ENCODE measurements around the gene DHX58.
"Not testable (repeated sequence)": the region's sequence is repeated elsewhere in the genome, so short reads cannot be mapped to it uniquely, and the experiment has no call there.

DHX58 gene

DNA sequence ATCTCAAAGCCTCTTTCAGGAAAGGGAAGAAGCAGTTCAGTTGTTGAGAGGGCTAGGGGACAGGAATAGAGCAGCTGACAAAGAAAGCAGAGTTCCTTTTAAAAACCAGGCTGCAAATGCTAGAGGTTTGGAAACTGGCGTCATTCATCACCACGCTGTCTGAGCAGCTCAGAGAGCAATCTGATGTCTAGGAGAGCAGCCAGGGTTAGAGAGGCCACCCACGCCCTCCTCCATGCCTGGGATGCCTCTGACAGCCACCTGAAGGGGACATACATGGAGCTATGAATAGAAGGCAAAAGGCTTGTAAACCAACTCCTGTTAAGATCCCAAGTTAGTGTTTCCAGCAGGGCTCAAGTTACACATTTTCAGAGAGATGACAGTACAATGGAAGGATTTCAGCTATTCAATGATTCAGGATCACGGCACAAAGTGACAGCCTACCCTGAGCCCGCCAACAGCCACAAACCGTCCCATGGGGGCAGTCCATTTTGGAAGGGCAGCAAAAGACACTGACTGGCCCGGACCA is 29.9 kb upstream of the DHX58 start:
- TF ChIP-seq, protein P1, sequence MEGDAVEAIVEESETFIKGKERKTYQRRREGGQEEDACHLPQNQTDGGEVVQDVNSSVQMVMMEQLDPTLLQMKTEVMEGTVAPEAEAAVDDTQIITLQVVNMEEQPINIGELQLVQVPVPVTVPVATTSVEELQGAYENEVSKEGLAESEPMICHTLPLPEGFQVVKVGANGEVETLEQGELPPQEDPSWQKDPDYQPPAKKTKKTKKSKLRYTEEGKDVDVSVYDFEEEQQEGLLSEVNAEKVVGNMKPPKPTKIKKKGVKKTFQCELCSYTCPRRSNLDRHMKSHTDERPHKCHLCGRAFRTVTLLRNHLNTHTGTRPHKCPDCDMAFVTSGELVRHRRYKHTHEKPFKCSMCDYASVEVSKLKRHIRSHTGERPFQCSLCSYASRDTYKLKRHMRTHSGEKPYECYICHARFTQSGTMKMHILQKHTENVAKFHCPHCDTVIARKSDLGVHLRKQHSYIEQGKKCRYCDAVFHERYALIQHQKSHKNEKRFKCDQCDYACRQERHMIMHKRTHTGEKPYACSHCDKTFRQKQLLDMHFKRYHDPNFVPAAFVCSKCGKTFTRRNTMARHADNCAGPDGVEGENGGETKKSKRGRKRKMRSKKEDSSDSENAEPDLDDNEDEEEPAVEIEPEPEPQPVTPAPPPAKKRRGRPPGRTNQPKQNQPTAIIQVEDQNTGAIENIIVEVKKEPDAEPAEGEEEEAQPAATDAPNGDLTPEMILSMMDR (IDR thresholded peaks at IDR 0.05; ENCODE audit: insufficient read depth, low read depth, low read length, missing control alignments) = no peak
- no peak overlapping the region for H3K4me3 ChIP-seq (ENCODE audit: low read length)
- no peak for DNase-seq (ENCODE audit: low read depth)

DNA sequence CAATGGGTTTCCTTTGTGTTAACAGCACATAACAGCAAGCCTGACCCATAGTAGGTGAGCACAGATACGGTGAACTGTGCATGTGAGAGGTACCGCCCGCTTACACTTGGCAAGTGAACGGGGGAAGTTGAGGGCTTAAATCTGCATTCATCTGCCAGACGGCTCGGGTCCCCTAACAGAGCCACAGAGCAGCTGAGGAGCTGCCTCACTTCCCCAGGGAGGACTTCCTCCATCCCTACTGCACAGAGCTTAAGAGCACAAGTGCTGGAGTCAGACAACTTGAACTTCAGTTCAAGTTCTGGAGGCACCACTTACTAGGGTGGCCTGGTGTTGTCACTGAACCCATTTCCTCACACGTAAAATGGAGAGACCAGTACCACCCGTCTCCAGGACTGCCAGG is 28.9 kb upstream of the DHX58 start:
- TF ChIP-seq, protein P1 (IDR thresholded peaks at IDR 0.05; ENCODE audit: insufficient read depth, low read depth, low read length, missing control alignments) = no peak
- no peak overlapping the region for H3K4me3 ChIP-seq (ENCODE audit: low read length)
- no peak for DNase-seq (ENCODE audit: low read depth)

GRCh38 chr17:42140690-42141089 is 28.2 kb upstream of the DHX58 start:
- not testable (repeated sequence) for DNase-seq (ENCODE audit: low read depth); H3K4me3 ChIP-seq (ENCODE audit: low read length)

- TF ChIP-seq, protein P1 (IDR thresholded peaks at IDR 0.05; ENCODE audit: insufficient read depth, low read depth, low read length, missing control alignments) = no peak
- no peak overlapping the region for H3K4me3 ChIP-seq (ENCODE audit: low read length)
- no peak for DNase-seq (ENCODE audit: low read depth)
These were observed 26.4 kb upstream of the DHX58 start for GRCh38 chr17:42138749-42139492.

DNA sequence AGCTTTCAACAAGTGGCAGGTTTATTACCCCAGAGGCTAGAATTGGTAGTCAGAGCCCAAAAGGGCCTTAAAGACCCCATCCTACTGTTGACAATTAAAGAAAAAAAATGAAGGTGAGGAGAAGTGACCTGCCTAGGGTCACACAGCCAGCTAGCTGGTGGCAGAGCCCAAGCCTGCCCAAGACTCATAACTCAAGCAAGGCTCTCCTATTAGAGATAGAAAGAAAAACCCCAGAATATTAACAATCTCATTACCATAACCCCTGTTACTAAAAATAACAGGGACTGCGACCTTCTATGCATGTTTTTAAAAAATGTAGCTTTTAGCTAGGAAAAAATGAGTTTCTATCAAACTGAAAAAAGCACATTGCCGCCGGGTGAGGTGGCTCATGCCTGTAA is 24.1 kb upstream of the DHX58 start:
- DNase-seq (ENCODE audit: low read depth) = no peak
- TF ChIP-seq, protein P1 (IDR thresholded peaks at IDR 0.05; ENCODE audit: insufficient read depth, low read depth, low read length, missing control alignments) = no peak
- no peak overlapping the region for H3K4me3 ChIP-seq (ENCODE audit: low read length)

- TF ChIP-seq, protein P1 (IDR thresholded peaks at IDR 0.05; ENCODE audit: insufficient read depth, low read depth, low read length, missing control alignments) = no peak
- no peak overlapping the region for H3K4me3 ChIP-seq (ENCODE audit: low read length)
- DNase-seq (ENCODE audit: low read depth) = peak; percentile 84
These were observed 23.4 kb upstream of the DHX58 start for GRCh38 chr17:42135664-42136653.

GRCh38 chr17:42135151-42135550 is 22.6 kb upstream of the DHX58 start:
- no peak for DNase-seq (ENCODE audit: low read depth)
- no peak overlapping the region for H3K4me3 ChIP-seq (ENCODE audit: low read length)
- TF ChIP-seq, protein P1 (IDR thresholded peaks at IDR 0.05; ENCODE audit: insufficient read depth, low read depth, low read length, missing control alignments) = no peak
